GM13977 (cell line): ENCODE data around the gene TBPL1.
"Not testable (repeated sequence)": the region's sequence is repeated elsewhere in the genome, so short reads cannot be mapped to it uniquely, and the experiment has no call there.

Source experiments
- DNase-seq: peaks from one replicate; pipeline ENCODE4 v3.0.0; 2012; ENCODE audit warnings: low spot score
- in situ Hi-C: fragments of 300-500 bp; cut with MboI; formaldehyde crosslinking; loops from one replicate; pipeline ENCODE4 v1.12.0; 2022; ENCODE audit warnings: low sequenced_read_pairs, low pct_unique_long_range_greater_than_20kb, mixed read lengths, inconsistent platforms; ENCODE audit not compliant: unreplicated experiment
- TF ChIP-seq, protein P1 (sequence below): IDR thresholded peaks from 2 replicates; pipeline ENCODE4 v1.5.1; 2012; ENCODE audit warnings: mild to moderate bottlenecking, control low read depth; ENCODE audit not compliant: insufficient read depth; ENCODE audit errors: extremely low read depth, missing control alignments

Gene TBPL1

DNA sequence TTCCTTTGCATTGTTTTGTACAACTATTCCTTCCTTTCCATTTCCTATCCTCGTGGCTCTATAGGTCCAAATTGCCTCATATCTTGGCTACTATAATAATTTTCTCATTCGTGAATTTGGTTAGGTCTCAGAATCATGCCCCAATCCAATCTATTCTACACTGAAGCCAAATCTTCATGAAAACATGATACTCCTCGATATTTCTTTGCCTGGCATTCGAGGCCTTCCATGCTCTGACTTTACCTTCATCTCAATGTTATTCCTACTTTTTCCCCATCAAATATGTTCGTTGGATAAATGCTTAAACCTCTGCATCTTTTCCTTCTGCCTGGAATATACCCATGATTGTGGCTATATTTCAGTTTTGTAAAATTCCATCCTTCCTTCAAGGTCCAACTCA is 33.7 kb upstream of the TBPL1 start:
- DNase-seq: no peak
- in situ Hi-C loops: no loop called here
- TF ChIP-seq, protein P1, sequence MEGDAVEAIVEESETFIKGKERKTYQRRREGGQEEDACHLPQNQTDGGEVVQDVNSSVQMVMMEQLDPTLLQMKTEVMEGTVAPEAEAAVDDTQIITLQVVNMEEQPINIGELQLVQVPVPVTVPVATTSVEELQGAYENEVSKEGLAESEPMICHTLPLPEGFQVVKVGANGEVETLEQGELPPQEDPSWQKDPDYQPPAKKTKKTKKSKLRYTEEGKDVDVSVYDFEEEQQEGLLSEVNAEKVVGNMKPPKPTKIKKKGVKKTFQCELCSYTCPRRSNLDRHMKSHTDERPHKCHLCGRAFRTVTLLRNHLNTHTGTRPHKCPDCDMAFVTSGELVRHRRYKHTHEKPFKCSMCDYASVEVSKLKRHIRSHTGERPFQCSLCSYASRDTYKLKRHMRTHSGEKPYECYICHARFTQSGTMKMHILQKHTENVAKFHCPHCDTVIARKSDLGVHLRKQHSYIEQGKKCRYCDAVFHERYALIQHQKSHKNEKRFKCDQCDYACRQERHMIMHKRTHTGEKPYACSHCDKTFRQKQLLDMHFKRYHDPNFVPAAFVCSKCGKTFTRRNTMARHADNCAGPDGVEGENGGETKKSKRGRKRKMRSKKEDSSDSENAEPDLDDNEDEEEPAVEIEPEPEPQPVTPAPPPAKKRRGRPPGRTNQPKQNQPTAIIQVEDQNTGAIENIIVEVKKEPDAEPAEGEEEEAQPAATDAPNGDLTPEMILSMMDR: no peak

DNA sequence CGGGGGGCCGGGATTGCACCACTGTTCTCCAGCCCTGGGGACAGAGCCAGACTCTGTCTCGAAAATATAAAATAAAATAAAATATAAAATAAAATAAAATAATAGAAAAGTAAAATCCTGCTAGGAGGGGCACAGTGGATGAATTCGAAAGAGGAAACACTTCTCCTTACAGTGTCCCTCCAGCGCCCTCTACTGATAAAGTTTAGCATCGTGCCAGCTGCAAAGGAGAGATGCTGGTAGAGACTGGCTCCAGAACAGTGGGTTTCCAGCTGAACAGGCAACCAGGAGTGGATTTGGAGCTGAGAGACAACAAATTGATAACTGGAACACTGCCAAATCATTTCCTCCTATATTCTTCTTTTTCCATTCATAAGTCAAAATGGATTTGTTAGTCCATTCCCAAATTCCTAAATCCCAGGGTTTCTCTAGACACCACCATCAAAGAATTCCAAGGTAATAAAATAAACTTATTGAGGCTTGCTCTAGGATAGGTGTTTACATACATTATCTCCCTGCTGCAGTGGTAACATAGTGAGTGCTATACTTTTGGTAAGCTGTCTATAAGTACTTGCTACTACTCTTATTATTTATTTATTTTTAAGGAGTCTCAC is 31.7 kb upstream of the TBPL1 start:
- in situ Hi-C loops: loop anchor here (10.0 kb wide), 1 partner anchor 173 kb away; no protein-coding TSS in a partner anchor
- TF ChIP-seq, protein P1: peak; percentile 83
- peak; percentile 64 for DNase-seq

DNA sequence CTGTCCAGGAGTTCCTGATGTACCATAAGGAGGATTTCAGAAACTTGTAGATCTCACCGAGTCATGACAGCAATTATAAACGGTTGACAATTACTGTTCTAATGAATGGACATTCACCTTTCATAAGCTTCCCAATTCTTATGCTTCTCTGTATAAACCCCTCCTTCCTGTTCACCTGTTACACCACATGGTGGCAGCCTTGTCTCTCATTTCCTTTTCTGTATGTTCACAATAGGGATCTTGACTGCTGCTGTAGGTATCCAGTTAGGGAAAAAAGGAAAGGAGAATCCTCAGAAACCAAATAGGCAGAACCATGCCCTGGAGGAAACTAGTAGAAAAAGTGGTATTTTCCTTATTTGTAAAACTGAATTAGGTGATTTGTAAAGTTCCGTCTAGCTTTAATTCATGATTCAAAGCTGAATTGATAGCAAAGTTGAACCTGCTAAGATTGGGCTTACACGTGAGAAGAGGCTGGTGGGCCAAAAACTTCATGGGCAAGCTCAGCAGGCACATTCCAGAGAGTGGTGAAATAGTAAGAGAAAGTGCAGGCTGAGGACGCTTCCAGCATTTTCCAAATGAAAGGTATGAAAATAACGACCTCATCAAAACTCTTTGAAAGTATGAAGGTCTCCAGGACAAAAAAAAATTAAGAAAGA is 29.0 kb upstream of the TBPL1 start:
- in situ Hi-C loops: loop anchor here (10.0 kb wide), 1 partner anchor 171 kb away; no protein-coding TSS in a partner anchor

DNA sequence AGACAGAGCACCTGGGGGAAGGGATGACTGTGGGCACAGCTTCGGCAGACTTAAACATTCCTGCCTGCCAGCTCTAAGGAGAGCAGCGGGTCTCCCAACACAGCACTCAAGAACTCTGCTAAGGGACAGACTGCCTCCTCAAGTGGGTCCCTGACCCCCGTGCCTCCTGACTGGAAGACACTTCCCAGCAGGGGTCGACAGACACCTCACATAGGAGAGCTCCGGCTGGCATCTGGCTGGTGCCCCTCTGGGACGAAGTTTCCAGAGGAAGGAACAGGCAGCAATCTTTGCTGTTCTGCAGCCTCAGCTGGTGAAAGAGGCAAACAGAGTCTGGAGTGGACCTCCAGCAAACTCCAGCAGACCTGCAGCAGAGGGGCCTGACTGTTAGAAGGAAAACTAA is 21.8 kb upstream of the TBPL1 start:
- DNase-seq, in situ Hi-C loops: not testable (repeated sequence)

More for the DNA sequence above, 29.0 kb upstream of the TBPL1 start:
- TF ChIP-seq, protein P1: peak; percentile 85
- DNase-seq: peak; percentile 59

DNA sequence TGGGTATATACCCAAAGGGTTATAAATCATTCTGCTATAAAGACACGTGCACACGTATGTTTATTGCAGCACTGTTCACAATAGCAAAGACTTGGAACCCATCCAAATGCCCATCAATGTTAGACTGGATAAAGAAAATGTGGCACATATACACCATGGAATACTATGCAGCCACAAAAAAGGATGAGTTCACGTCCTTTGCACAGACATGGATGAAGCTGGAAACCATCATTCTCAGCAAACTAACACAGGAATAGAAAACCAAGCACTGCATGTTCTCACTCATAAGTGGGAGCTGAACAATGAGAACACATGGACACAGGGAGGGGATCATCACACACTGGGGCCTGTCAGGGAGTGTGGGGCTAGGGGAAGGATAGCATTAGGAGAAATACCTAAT is 16.7 kb upstream of the TBPL1 start:
- in situ Hi-C loops, DNase-seq: not testable (repeated sequence)

DNA sequence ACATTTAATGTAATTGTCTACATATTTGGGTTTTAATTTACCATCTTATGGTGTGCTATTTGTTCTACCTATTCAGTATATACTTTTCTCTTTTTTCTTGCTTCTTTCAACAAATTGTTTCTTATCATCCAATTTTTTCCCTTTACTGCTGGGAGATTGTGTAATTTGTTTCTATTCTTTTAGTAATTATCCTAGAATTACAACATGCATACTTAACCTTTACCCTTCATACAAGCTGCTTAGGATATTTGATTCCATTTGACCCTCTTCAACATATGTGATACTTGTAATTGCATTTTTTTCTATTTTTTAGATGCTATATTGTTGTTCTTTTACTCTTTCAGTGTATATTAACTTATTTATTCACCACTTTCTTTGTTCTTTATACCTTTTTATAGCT is 15.1 kb upstream of the TBPL1 start:
- in situ Hi-C loops: no loop called here
- DNase-seq: no peak
- TF ChIP-seq, protein P1: no peak

DNA sequence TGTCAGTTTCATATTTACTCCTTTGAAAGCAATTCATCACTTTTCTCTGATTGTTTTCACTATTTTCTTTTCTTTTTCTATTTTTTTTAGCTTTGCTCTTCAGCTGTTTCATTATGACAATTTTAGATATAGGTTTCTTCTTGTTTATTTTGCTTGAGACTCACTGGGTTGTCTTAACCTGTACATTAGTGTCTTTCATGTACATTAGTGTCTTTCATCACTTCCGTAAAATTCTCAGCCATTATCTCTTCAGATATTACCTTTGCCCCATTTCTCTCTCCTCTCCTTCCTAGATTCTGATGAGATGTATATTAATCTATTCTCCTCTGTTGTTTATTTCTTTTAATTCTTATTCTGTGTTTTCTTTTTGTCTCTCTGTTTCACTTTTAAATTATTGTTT is 14.5 kb upstream of the TBPL1 start:
- TF ChIP-seq, protein P1: no peak
- no peak for DNase-seq
- in situ Hi-C loops: no loop called here
